ENCODE data around the gene MEF2C. TPM values are rescaled to one million over a fixed set of nuclear protein-coding genes. Genes with fewer than 3 reads are reported as not detected.

The MEF2C gene
- total RNA-seq, 1 donor from 2014 or later, result 20.5 TPM

- Mint-ChIP-seq H3K9me3 (ENCODE audit: unreplicated experiment) (no peaks in the 10 kb centered on the region), H3K36me3 (ENCODE audit: low read depth, unreplicated experiment) (no peaks in the 10 kb centered on the region), H3K4me3 (ENCODE audit: unreplicated experiment) (no peak overlapping the region), H3K27me3 (ENCODE audit: low read depth, unreplicated experiment) (no peaks in the 10 kb centered on the region), H3K27ac (ENCODE audit: unreplicated experiment) (no peak overlapping the region), H3K4me1 (ENCODE audit: low read depth, unreplicated experiment) (peaks cover 22% of the 10 kb centered on the region)
- H3K9me3 ChIP-seq (ENCODE audit: insufficient read depth, low read depth, low read length), result no peaks in the 10 kb centered on the region
- no peak overlapping the region for H3K27ac ChIP-seq (ENCODE audit: low read depth, low read length)
- no peaks in the 10 kb centered on the region for H3K27me3 ChIP-seq (ENCODE audit: insufficient read depth, low read length)
- no peak overlapping the region for H3K4me3 ChIP-seq (ENCODE audit: insufficient read depth, low read depth, low read length)
- DNase-seq (ENCODE audit: low read depth) (no peak), FAIRE-seq (no peak)
- H4K20me1 ChIP-seq (ENCODE audit: insufficient read depth, low read length), result no peaks in the 10 kb centered on the region
- no peak overlapping the region for H3K4me2 ChIP-seq (ENCODE audit: low read length)
- peaks cover 14% of the 10 kb centered on the region for H3K4me1 ChIP-seq (ENCODE audit: insufficient read depth, low read length)
- H2AFZ ChIP-seq (ENCODE audit: low read depth, low read length), result no peak overlapping the region
- TF ChIP-seq CTCF (IDR thresholded peaks at IDR 0.05; ENCODE audit: insufficient read depth, low read depth, low read length) (no peak), EZH2 (IDR thresholded peaks at IDR 0.05; ENCODE audit: insufficient read depth, low read length) (no peak)
- no peak overlapping the region for H3K9ac ChIP-seq (ENCODE audit: low read length)
- no peaks in the 10 kb centered on the region for H3K79me2 ChIP-seq (ENCODE audit: insufficient read depth, low read length)
- H3K36me3 ChIP-seq (ENCODE audit: insufficient read depth, low read length), result no peaks in the 10 kb centered on the region
These were observed 148.0 kb downstream of the MEF2C start for GRCh38 chr5:88734983-88735382.

GRCh38 chr5:88734191-88734640 is 148.8 kb downstream of the MEF2C start:
- H3K4me2 ChIP-seq (ENCODE audit: low read length), result peak overlapping the region; percentile 38
- Mint-ChIP-seq H3K27ac (ENCODE audit: unreplicated experiment) (no peak overlapping the region), H3K4me1 (ENCODE audit: low read depth, unreplicated experiment) (peaks cover 22% of the 10 kb centered on the region), H3K27me3 (ENCODE audit: low read depth, unreplicated experiment) (no peaks in the 10 kb centered on the region), H3K36me3 (ENCODE audit: low read depth, unreplicated experiment) (no peaks in the 10 kb centered on the region), H3K4me3 (ENCODE audit: unreplicated experiment) (no peak overlapping the region), H3K9me3 (ENCODE audit: unreplicated experiment) (no peaks in the 10 kb centered on the region)
- H3K79me2 ChIP-seq (ENCODE audit: insufficient read depth, low read length), result no peaks in the 10 kb centered on the region
- H3K9ac ChIP-seq (ENCODE audit: low read length), result no peak overlapping the region
- peaks cover 14% of the 10 kb centered on the region for H3K4me1 ChIP-seq (ENCODE audit: insufficient read depth, low read length)
- H3K36me3 ChIP-seq (ENCODE audit: insufficient read depth, low read length), result no peaks in the 10 kb centered on the region
- H3K9me3 ChIP-seq (ENCODE audit: insufficient read depth, low read depth, low read length), result no peaks in the 10 kb centered on the region
- TF ChIP-seq CTCF (IDR thresholded peaks at IDR 0.05; ENCODE audit: insufficient read depth, low read depth, low read length) (no peak), EZH2 (IDR thresholded peaks at IDR 0.05; ENCODE audit: insufficient read depth, low read length) (no peak)
- FAIRE-seq (no peak), DNase-seq (ENCODE audit: low read depth) (no peak)
- peak overlapping the region; percentile 26 for H3K4me3 ChIP-seq (ENCODE audit: insufficient read depth, low read depth, low read length)
- H3K27ac ChIP-seq (ENCODE audit: low read depth, low read length), result no peak overlapping the region
- no peak overlapping the region for H2AFZ ChIP-seq (ENCODE audit: low read depth, low read length)
- H4K20me1 ChIP-seq (ENCODE audit: insufficient read depth, low read length), result no peaks in the 10 kb centered on the region
- H3K27me3 ChIP-seq (ENCODE audit: insufficient read depth, low read length), result no peaks in the 10 kb centered on the region

- DNase-seq (ENCODE audit: low read depth), result no peak
- H3K4me3 Mint-ChIP-seq (ENCODE audit: unreplicated experiment), result no peak overlapping the region
- no peak for FAIRE-seq
- no peaks in the 10 kb centered on the region for H3K36me3 ChIP-seq (ENCODE audit: insufficient read depth, low read length)
- H3K27me3 ChIP-seq (ENCODE audit: insufficient read depth, low read length), result no peaks in the 10 kb centered on the region
- peaks cover 22% of the 10 kb centered on the region for H3K4me1 Mint-ChIP-seq (ENCODE audit: low read depth, unreplicated experiment)
- peak overlapping the region; percentile 78 for H3K4me2 ChIP-seq (ENCODE audit: low read length)
- no peak for TF ChIP-seq CTCF (IDR thresholded peaks at IDR 0.05; ENCODE audit: insufficient read depth, low read depth, low read length)
- no peak for TF ChIP-seq EZH2 (IDR thresholded peaks at IDR 0.05; ENCODE audit: insufficient read depth, low read length)
- no peaks in the 10 kb centered on the region for H3K9me3 ChIP-seq (ENCODE audit: insufficient read depth, low read depth, low read length)
- H3K4me1 ChIP-seq (ENCODE audit: insufficient read depth, low read length), result peaks cover 14% of the 10 kb centered on the region
- H3K27ac ChIP-seq (ENCODE audit: low read depth, low read length), result peak overlapping the region; percentile 68
- H3K27ac Mint-ChIP-seq (ENCODE audit: unreplicated experiment), result no peak overlapping the region
- no peak overlapping the region for H2AFZ ChIP-seq (ENCODE audit: low read depth, low read length)
- H3K9ac ChIP-seq (ENCODE audit: low read length), result no peak overlapping the region
- H3K9me3 Mint-ChIP-seq (ENCODE audit: unreplicated experiment), result no peaks in the 10 kb centered on the region
- H3K36me3 Mint-ChIP-seq (ENCODE audit: low read depth, unreplicated experiment), result no peaks in the 10 kb centered on the region
- no peaks in the 10 kb centered on the region for H3K79me2 ChIP-seq (ENCODE audit: insufficient read depth, low read length)
- H3K4me3 ChIP-seq (ENCODE audit: insufficient read depth, low read depth, low read length), result no peak overlapping the region
- no peaks in the 10 kb centered on the region for H3K27me3 Mint-ChIP-seq (ENCODE audit: low read depth, unreplicated experiment)
- H4K20me1 ChIP-seq (ENCODE audit: insufficient read depth, low read length), result no peaks in the 10 kb centered on the region
These were observed 150.1 kb downstream of the MEF2C start for GRCh38 chr5:88732862-88733261.
